SU-DHL-6 (cell line): ENCODE results near the gene DIAPH2.

Experiments used
- H2AFZ ChIP-seq: fragments of 200-600 bp; sonication (generic); 2 replicates; pipeline ENCODE4 v1.6.1; 2014; ENCODE audit warnings: low read depth, mild to moderate bottlenecking, moderate library complexity, mixed read lengths, antibody characterized with exemption, low read length; ENCODE audit not compliant: severe bottlenecking
- H3F3A ChIP-seq: fragments of 200-600 bp; shearing (Covaris generic); 2 replicates; pipeline ENCODE4 v1.6.0; 2016; ENCODE audit warnings: antibody characterized with exemption, mild to moderate bottlenecking; ENCODE audit not compliant: insufficient read depth
- H3K27ac ChIP-seq: fragments of 200-600 bp; sonication (generic); 2 replicates; pipeline ENCODE4 v1.5.1; 2016; ENCODE audit warnings: low read depth, mild to moderate bottlenecking, low read length, moderate library complexity, mixed read lengths
- H3K27me3 ChIP-seq: fragments of 200-600 bp; sonication (generic), shearing (Covaris generic); 2 replicates; pipeline ENCODE4 v1.6.0; 2014; ENCODE audit warnings: mild to moderate bottlenecking, low read length
- H3K36me3 ChIP-seq: fragments of 200-600 bp; sonication (generic); 2 replicates; pipeline ENCODE4 v1.6.1; 2014; ENCODE audit warnings: mild to moderate bottlenecking, low read length, mixed read lengths
- H3K4me2 ChIP-seq: fragments of 300-600, 200-600 bp; shearing (Covaris generic), sonication (generic); 2 replicates; pipeline ENCODE4 v1.6.0; 2014; ENCODE audit warnings: low read length, low read depth, mild to moderate bottlenecking; ENCODE audit not compliant: poor library complexity, severe bottlenecking
- H3K4me3 ChIP-seq: fragments of 200-600 bp; sonication (generic); 2 replicates; pipeline ENCODE4 v1.5.1; 2014; ENCODE audit warnings: antibody characterized with exemption, low read length, mild to moderate bottlenecking, mixed read lengths; ENCODE audit not compliant: insufficient read depth, poor library complexity, severe bottlenecking
- H3K79me2 ChIP-seq: fragments of 200-600 bp; sonication (generic); 2 replicates; pipeline ENCODE4 v1.6.1; 2014; ENCODE audit warnings: mild to moderate bottlenecking, low read length, moderate library complexity; ENCODE audit not compliant: insufficient read depth
- H3K9ac ChIP-seq: fragments of 200-600 bp; sonication (generic); 2 replicates; pipeline ENCODE4 v1.7.0; 2014; ENCODE audit warnings: mild to moderate bottlenecking, low read length
- H3K9me2 ChIP-seq: fragments of 200-600 bp; sonication (generic); replicated peaks from 2 replicates; pipeline ENCODE4 v1.6.1; 2014; ENCODE audit warnings: low read length; ENCODE audit not compliant: insufficient read depth
- H3K9me3 ChIP-seq: fragments of 200-600 bp; sonication (generic); 2 replicates; pipeline ENCODE4 v1.6.1; 2014; ENCODE audit warnings: low read length, mixed read lengths; ENCODE audit not compliant: insufficient read depth
- H4K20me1 ChIP-seq: fragments of 200-600 bp; sonication (generic); 2 replicates; pipeline ENCODE4 v1.6.1; 2014; ENCODE audit warnings: low read depth, mild to moderate bottlenecking, antibody characterized with exemption, low read length, moderate library complexity, mixed read lengths
- EZH2phosphoT487 ChIP-seq: fragments of 200-600 bp; sonication (generic), shearing (Covaris generic); conservative IDR thresholded peaks from 2 replicates; pipeline ENCODE4 v1.6.1; 2018; ENCODE audit warnings: mild to moderate bottlenecking, antibody characterized with exemption, low read length, moderate library complexity, mixed read lengths
- TF ChIP-seq, protein P1 (sequence below): fragments of 200-600 bp; sonication (generic); IDR thresholded peaks from one replicate; pipeline ENCODE4 v1.5.1; 2017; ENCODE audit warnings: antibody characterized with exemption, mild to moderate bottlenecking, low read length, moderate library complexity; ENCODE audit not compliant: insufficient read depth, poor library complexity, severe bottlenecking

Gene DIAPH2

DNA sequence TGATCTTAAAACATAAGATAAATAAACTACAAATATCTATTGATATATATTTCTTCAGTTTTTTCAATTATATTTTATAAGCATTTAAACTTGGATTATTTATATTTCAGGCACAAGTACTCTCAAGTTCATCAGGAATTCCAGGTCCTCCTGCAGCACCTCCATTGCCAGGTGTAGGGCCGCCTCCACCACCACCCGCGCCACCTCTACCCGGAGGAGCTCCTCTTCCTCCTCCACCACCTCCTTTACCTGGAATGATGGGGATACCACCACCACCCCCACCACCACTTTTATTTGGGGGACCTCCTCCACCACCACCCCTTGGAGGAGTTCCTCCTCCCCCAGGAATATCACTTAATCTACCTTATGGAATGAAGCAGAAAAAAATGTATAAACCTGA lies 273.1 kb downstream of the DIAPH2 start:
- no peaks in the 10 kb centered on the region for H3K9me3 ChIP-seq
- H4K20me1 ChIP-seq, result no peaks in the 10 kb centered on the region
- H3K79me2 ChIP-seq, result no peaks in the 10 kb centered on the region
- H2AFZ ChIP-seq, result no peak overlapping the region
- H3K4me3 ChIP-seq, result no peak overlapping the region
- H3F3A ChIP-seq, result no peaks in the 10 kb centered on the region
- H3K9me2 ChIP-seq, result no peaks in the 10 kb centered on the region
- no peaks in the 10 kb centered on the region for H3K27me3 ChIP-seq
- TF ChIP-seq, protein P1, sequence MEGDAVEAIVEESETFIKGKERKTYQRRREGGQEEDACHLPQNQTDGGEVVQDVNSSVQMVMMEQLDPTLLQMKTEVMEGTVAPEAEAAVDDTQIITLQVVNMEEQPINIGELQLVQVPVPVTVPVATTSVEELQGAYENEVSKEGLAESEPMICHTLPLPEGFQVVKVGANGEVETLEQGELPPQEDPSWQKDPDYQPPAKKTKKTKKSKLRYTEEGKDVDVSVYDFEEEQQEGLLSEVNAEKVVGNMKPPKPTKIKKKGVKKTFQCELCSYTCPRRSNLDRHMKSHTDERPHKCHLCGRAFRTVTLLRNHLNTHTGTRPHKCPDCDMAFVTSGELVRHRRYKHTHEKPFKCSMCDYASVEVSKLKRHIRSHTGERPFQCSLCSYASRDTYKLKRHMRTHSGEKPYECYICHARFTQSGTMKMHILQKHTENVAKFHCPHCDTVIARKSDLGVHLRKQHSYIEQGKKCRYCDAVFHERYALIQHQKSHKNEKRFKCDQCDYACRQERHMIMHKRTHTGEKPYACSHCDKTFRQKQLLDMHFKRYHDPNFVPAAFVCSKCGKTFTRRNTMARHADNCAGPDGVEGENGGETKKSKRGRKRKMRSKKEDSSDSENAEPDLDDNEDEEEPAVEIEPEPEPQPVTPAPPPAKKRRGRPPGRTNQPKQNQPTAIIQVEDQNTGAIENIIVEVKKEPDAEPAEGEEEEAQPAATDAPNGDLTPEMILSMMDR, result no peak
- TF ChIP-seq EZH2phosphoT487, result no peak
- no peak overlapping the region for H3K9ac ChIP-seq
- H3K36me3 ChIP-seq, result 0 out of 2 replicates have a peak, but pooled peaks cover 5% of the 10 kb centered on the region
- no peak overlapping the region for H3K27ac ChIP-seq
- H3K4me2 ChIP-seq, result no peak overlapping the region

DNA sequence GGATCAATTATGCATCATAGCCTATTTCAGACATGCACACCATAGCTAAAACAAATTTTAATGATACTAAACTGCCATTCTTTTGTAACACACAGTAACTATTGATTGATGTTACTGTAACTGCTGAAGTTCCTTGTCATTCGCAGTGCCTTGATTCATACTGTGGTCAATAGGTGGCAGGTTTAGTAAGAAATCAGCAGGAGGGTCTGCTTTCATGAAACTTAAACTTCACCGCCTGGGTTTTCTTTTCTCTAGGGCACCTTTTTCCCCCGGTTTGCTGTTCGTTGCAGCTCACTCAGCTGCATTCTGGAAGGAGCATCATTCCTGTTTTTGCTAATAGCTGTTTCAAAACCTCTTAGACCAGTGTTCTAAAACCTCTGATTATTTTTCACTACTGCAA lies 287.2 kb downstream of the DIAPH2 start:
- no peak overlapping the region for H3K27ac ChIP-seq
- no peaks in the 10 kb centered on the region for H3K9me2 ChIP-seq
- H3K79me2 ChIP-seq, result no peaks in the 10 kb centered on the region
- no peak overlapping the region for H2AFZ ChIP-seq
- H4K20me1 ChIP-seq, result no peaks in the 10 kb centered on the region
- H3K27me3 ChIP-seq, result no peaks in the 10 kb centered on the region
- H3K9ac ChIP-seq, result no peak overlapping the region
- H3K9me3 ChIP-seq, result no peaks in the 10 kb centered on the region
- H3K36me3 ChIP-seq, result no peaks in the 10 kb centered on the region
- no peak overlapping the region for H3K4me3 ChIP-seq
- TF ChIP-seq, protein P1, result no peak
- TF ChIP-seq EZH2phosphoT487, result no peak
- no peaks in the 10 kb centered on the region for H3F3A ChIP-seq
- no peak overlapping the region for H3K4me2 ChIP-seq

DNA sequence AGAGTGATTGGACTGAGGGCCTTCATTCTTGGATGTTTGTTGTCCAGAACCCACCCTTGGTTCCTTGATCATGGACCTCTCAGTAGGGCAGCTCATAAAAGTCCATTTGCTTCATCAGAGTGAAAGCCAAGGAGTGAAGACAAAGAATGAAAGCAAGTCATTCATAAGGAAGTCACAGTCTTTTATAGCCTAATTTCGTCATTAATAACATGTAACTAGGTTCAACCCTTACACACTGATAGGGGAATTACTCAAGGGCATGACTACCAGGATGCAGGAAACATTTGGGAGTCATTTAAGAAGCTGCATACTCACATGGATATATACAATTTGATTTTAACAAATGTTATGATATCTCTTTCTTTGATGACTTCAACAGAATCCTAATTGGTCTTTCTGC lies 294.3 kb downstream of the DIAPH2 start:
- H3K79me2 ChIP-seq, result no peaks in the 10 kb centered on the region
- no peak for TF ChIP-seq EZH2phosphoT487
- TF ChIP-seq, protein P1, result no peak
- no peak overlapping the region for H2AFZ ChIP-seq
- H3K9ac ChIP-seq, result no peak overlapping the region
- H3K36me3 ChIP-seq, result no peaks in the 10 kb centered on the region
- H3K9me3 ChIP-seq, result no peaks in the 10 kb centered on the region
- no peak overlapping the region for H3K4me2 ChIP-seq
- H3K27me3 ChIP-seq, result no peaks in the 10 kb centered on the region
- no peak overlapping the region for H3K27ac ChIP-seq
- H4K20me1 ChIP-seq, result no peaks in the 10 kb centered on the region
- no peaks in the 10 kb centered on the region for H3F3A ChIP-seq
- H3K4me3 ChIP-seq, result no peak overlapping the region
- no peaks in the 10 kb centered on the region for H3K9me2 ChIP-seq

DNA sequence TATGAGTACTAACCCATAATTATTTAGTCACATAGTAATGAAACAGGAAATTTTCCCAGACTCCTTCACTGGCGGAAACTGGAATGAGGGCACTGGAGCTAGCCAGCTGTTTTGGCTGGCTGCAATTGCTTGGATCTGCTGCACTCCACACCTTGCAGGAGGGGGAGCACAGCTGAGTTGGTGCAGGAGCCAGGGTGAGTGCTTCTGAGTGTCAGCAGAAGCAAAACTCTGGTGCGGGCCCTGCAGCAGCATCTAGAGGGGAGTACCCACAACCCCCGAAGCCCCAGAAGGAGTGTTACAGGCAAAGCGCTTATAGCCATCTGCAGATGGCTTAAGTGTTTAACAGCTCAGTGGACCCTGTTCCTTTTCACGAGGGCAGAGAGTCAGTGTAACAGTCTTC lies 295.1 kb downstream of the DIAPH2 start:
- H3K4me3 ChIP-seq, result no peak overlapping the region
- H3K4me2 ChIP-seq, result no peak overlapping the region
- no peak overlapping the region for H2AFZ ChIP-seq
- no peaks in the 10 kb centered on the region for H4K20me1 ChIP-seq
- no peaks in the 10 kb centered on the region for H3F3A ChIP-seq
- H3K27me3 ChIP-seq, result no peaks in the 10 kb centered on the region
- no peak overlapping the region for H3K9ac ChIP-seq
- H3K9me2 ChIP-seq, result no peaks in the 10 kb centered on the region
- H3K36me3 ChIP-seq, result no peaks in the 10 kb centered on the region
- no peaks in the 10 kb centered on the region for H3K79me2 ChIP-seq
- H3K9me3 ChIP-seq, result no peaks in the 10 kb centered on the region
- H3K27ac ChIP-seq, result no peak overlapping the region
- no peak for TF ChIP-seq EZH2phosphoT487
- TF ChIP-seq, protein P1, result no peak
